ENCODE results near the gene TYW1.
"Not testable (repeated sequence)": the region's sequence is repeated elsewhere in the genome, so short reads cannot be mapped to it uniquely, and the experiment has no call there.

The TYW1 gene

GRCh38 chr7:67230029-67230428 is 233.4 kb downstream of the TYW1 start:
- DNase-seq (ENCODE audit: extremely low spot score); POLR2A ChIA-PET; CTCF ChIA-PET: not testable (repeated sequence)

GRCh38 chr7:67233506-67233905 is 236.9 kb downstream of the TYW1 start:
- CTCF ChIA-PET; DNase-seq (ENCODE audit: extremely low spot score); POLR2A ChIA-PET: not testable (repeated sequence)

- POLR2A ChIA-PET; CTCF ChIA-PET; DNase-seq (ENCODE audit: extremely low spot score): not testable (repeated sequence)
Observed at GRCh38 chr7:67236216-67236615, 239.6 kb downstream of the TYW1 start.

GRCh38 chr7:67242871-67243270 is 246.2 kb downstream of the TYW1 start:
- POLR2A ChIA-PET; DNase-seq (ENCODE audit: extremely low spot score); CTCF ChIA-PET: not testable (repeated sequence)

GRCh38 chr7:67248364-67248763 is 251.7 kb downstream of the TYW1 start:
- POLR2A ChIA-PET; CTCF ChIA-PET; DNase-seq (ENCODE audit: extremely low spot score): not testable (repeated sequence)

- no peak for DNase-seq (ENCODE audit: extremely low spot score)
- ChIA-PET CTCF (no interaction called here), POLR2A (interaction anchor here (0.7 kb wide), 1 partner anchor 120 kb away, joined by 4 read pairs; no protein-coding TSS in a partner anchor)
- TF ChIP-seq L3MBTL2 (conservative IDR thresholded peaks at IDR 0.05), result no peak
- TF ChIP-seq FOXK2 (IDR thresholded peaks at IDR 0.05), result no peak
- TF ChIP-seq ZNF384 (IDR thresholded peaks at IDR 0.05), result no peak
- no peak for TF ChIP-seq FOXM1 (IDR thresholded peaks at IDR 0.05; ENCODE audit: borderline replicate concordance)
- no peak for TF ChIP-seq SP1 (IDR thresholded peaks at IDR 0.05)
- no peak for TF ChIP-seq TARDBP (IDR thresholded peaks at IDR 0.05)
- TF ChIP-seq ARNT (IDR thresholded peaks at IDR 0.05), result no peak
- no peak for TF ChIP-seq CTBP1 (IDR thresholded peaks at IDR 0.05; ENCODE audit: borderline replicate concordance)
- no peak for TF ChIP-seq LEF1 (IDR thresholded peaks at IDR 0.05; ENCODE audit: borderline replicate concordance)
- no peak for TF ChIP-seq ELF4 (IDR thresholded peaks at IDR 0.05)
- TF ChIP-seq BHLHE40 (IDR thresholded peaks at IDR 0.05; ENCODE audit: borderline replicate concordance), result no peak
Observed at GRCh38 chr7:67251986-67252558, 255.4 kb downstream of the TYW1 start.

- CTCF ChIA-PET; DNase-seq (ENCODE audit: extremely low spot score); POLR2A ChIA-PET: not testable (repeated sequence)
Observed at GRCh38 chr7:67255076-67255475, 258.4 kb downstream of the TYW1 start.

GRCh38 chr7:67257779-67258178 is 261.1 kb downstream of the TYW1 start:
- CTCF ChIA-PET; POLR2A ChIA-PET; DNase-seq (ENCODE audit: extremely low spot score): not testable (repeated sequence)

- DNase-seq (ENCODE audit: extremely low spot score); POLR2A ChIA-PET: not testable (repeated sequence)
- CTCF ChIA-PET, result interaction anchor here (0.5 kb wide), 1 partner anchor 29 kb away, joined by 4 read pairs; no protein-coding TSS in a partner anchor
Observed at GRCh38 chr7:67259363-67259762, 262.7 kb downstream of the TYW1 start.

GRCh38 chr7:67260166-67260586 is 263.5 kb downstream of the TYW1 start:
- POLR2A ChIA-PET, result not testable (repeated sequence)
- CTCF ChIA-PET, result interaction anchor here (0.5 kb wide), 1 partner anchor 29 kb away, joined by 4 read pairs; no protein-coding TSS in a partner anchor

GRCh38 chr7:67264000-67264399 is 267.4 kb downstream of the TYW1 start:
- DNase-seq (ENCODE audit: extremely low spot score); CTCF ChIA-PET; POLR2A ChIA-PET: not testable (repeated sequence)

More at GRCh38 chr7:67260166-67260586, 263.5 kb downstream of the TYW1 start:
- DNase-seq (ENCODE audit: extremely low spot score), result not testable (repeated sequence)

GRCh38 chr7:67266070-67266469 is 269.4 kb downstream of the TYW1 start:
- CTCF ChIA-PET; DNase-seq (ENCODE audit: extremely low spot score); POLR2A ChIA-PET: not testable (repeated sequence)

- TF ChIP-seq FOXA1 (IDR thresholded peaks at IDR 0.05) (no peak), SP1 (IDR thresholded peaks at IDR 0.05) (no peak), TARDBP (IDR thresholded peaks at IDR 0.05) (no peak), LEF1 (IDR thresholded peaks at IDR 0.05; ENCODE audit: borderline replicate concordance) (no peak), NFRKB (IDR thresholded peaks at IDR 0.05) (no peak), PKNOX1 (IDR thresholded peaks at IDR 0.05) (no peak), HDGF (IDR thresholded peaks at IDR 0.05; ENCODE audit: borderline replicate concordance) (no peak)
- ChIA-PET POLR2A (interaction anchor here (1.1 kb wide), 1 partner anchor 34 kb away, joined by 3 read pairs; no protein-coding TSS in a partner anchor), CTCF (no interaction called here)
- no peak for DNase-seq (ENCODE audit: extremely low spot score)
Observed at GRCh38 chr7:67267914-67268313, 271.3 kb downstream of the TYW1 start.

GRCh38 chr7:67269916-67270315 is 273.3 kb downstream of the TYW1 start:
- POLR2A ChIA-PET; DNase-seq (ENCODE audit: extremely low spot score): not testable (repeated sequence)

More at GRCh38 chr7:67269916-67270315, 273.3 kb downstream of the TYW1 start:
- CTCF ChIA-PET, result not testable (repeated sequence)
